CD8-positive, alpha-beta memory T cell (primary cell): ENCODE measurements around the gene SLC30A7. TPM values are rescaled to one million over a fixed set of nuclear protein-coding genes. Genes with fewer than 3 reads are reported as not detected.

Experiments used
- CTCF ChIA-PET: fragments of 350-600 bp; sonication (Branson Sonifier 250); formaldehyde crosslinking; loops from one replicate; lab custom pipeline; 2021; ENCODE audit warnings: antibody characterized with exemption; lab: Charles Lee
- POLR2A ChIA-PET: fragments of 350-600 bp; sonication (Branson Sonifier 250); formaldehyde crosslinking; loops from one replicate; lab custom pipeline; 2021; ENCODE audit warnings: antibody characterized with exemption; lab: Charles Lee
- DNase-seq, 5 donors: peaks; one replicate each; pipeline versions ENCODE4 v3.0.0 to v3.0.0-alpha.2; 2020 to 2022; ENCODE audit warnings: mixed read lengths in 1 of 5
- H3K27ac ChIP-seq: one replicate; pipeline ENCODE4 v1.7.0; 2013; ENCODE audit warnings: low read depth, mild to moderate bottlenecking, low read length, moderate library complexity
- H3K27me3 ChIP-seq: 2 replicates; pipeline ENCODE4 v1.7.0; 2013; ENCODE audit warnings: low read length, mild to moderate bottlenecking; ENCODE audit not compliant: insufficient read depth, poor library complexity, severe bottlenecking
- H3K36me3 ChIP-seq: 2 replicates; pipeline ENCODE4 v1.7.0; 2013; ENCODE audit warnings: mild to moderate bottlenecking, low read length, moderate library complexity; ENCODE audit not compliant: insufficient read depth
- H3K4me1 ChIP-seq: 2 replicates; pipeline ENCODE4 v1.7.0; 2013; ENCODE audit warnings: mild to moderate bottlenecking, low read length, moderate library complexity; ENCODE audit not compliant: insufficient read depth
- H3K4me3 ChIP-seq: 2 replicates; pipeline ENCODE4 v1.7.0; 2013; ENCODE audit warnings: mild to moderate bottlenecking, low read length
- H3K9me3 ChIP-seq: 2 replicates; pipeline ENCODE4 v1.7.0; 2013; ENCODE audit warnings: mild to moderate bottlenecking, low read length
- H3K27ac Mint-ChIP-seq, 8 donors: one replicate each; pipeline ENCODE4 v1.8.0; 2020 to 2021; ENCODE audit warnings: mixed read lengths in 8 of 8, mild to moderate bottlenecking in 6 of 8, inconsistent platforms in 3 of 8, moderate library complexity in 3 of 8
- H3K27me3 Mint-ChIP-seq, 2 donors: one replicate each; pipeline ENCODE4 v1.8.0; 2020 to 2021; ENCODE audit warnings: mixed read lengths in 2 of 2, mild to moderate bottlenecking in 1 of 2, moderate library complexity in 1 of 2
- H3K36me3 Mint-ChIP-seq, 3 donors: one replicate each; pipeline ENCODE4 v1.8.0; 2020 to 2021; ENCODE audit warnings: mixed read lengths in 3 of 3, inconsistent platforms in 1 of 3, mild to moderate bottlenecking in 1 of 3
- H3K4me1 Mint-ChIP-seq, 3 donors: one replicate each; pipeline ENCODE4 v1.8.0; 2020 to 2021; ENCODE audit warnings: mixed read lengths in 3 of 3, inconsistent platforms in 1 of 3, mild to moderate bottlenecking in 1 of 3
- H3K4me3 Mint-ChIP-seq, 7 donors: one replicate each; pipeline ENCODE4 v1.8.0; 2020 to 2021; ENCODE audit warnings: mixed read lengths in 7 of 7, mild to moderate bottlenecking in 6 of 7, moderate library complexity in 4 of 7, inconsistent platforms in 2 of 7
- H3K9me3 Mint-ChIP-seq, 5 donors: one replicate each; pipeline ENCODE4 v1.8.0; 2020 to 2022; ENCODE audit warnings: mixed read lengths in 5 of 5, mild to moderate bottlenecking in 3 of 5, moderate library complexity in 2 of 5, inconsistent platforms in 1 of 5
- polyA plus RNA-seq: library from polyadenylated mRNA; unstranded; fragments of 300-500 nt; fragmentation: Illumina TruSeq; gene quantifications from one replicate; pipeline ENCODE4 v1.2.3, GENCODE V29; 2021
- total RNA-seq, 2 experiments: library from RNA; stranded (reverse); gene quantifications; one replicate each; pipeline ENCODE4 v1.2.3, GENCODE V29; 2021

The SLC30A7 gene
- total and polyA plus RNA-seq, 3 experiments from 2014 or later = 12.7 to 47.4 (median 47.0) TPM

DNA sequence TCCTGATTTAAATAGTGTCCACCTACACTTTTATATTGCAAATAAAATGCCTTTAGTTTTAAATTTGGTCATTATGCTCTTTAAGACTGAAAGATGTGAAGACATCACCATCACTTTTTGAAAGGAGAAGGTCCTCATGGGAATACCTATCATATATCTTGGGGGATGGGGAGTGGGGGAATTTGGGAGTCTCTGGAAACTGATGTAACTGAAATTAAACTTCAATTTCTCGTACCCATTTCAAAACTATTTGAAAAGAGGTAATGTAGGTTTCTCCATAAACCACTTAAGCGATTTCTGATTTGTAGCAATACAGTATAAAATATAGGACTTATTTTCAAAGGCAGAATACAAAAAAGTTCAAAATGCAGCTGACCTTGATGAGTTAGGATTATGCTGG, 2.2 kb upstream of the SLC30A7 start:
- H3K27ac ChIP-seq = peak overlapping the region; percentile 99
- Mint-ChIP-seq H3K9me3 (peaks cover 0 to 17% (median 13%) of the 10 kb centered on the region in 5 donors), H3K27me3 (peaks cover 0 to 3% of the 10 kb centered on the region in 2 donors), H3K27ac (peak overlapping the region in 6 of 8 donors; percentile 7 to 78 (median 26)), H3K4me3 (peak overlapping the region in 6 of 7 donors; percentile 25 to 83 (median 60)), H3K4me1 (peaks cover 32 to 49% (median 39%) of the 10 kb centered on the region in 3 donors), H3K36me3 (peaks cover 0 to 31% (median 7%) of the 10 kb centered on the region in 3 donors)
- no peaks in the 10 kb centered on the region for H3K36me3 ChIP-seq
- ChIA-PET POLR2A (interaction anchor here (1.5 kb wide), 1 partner anchor 416 kb away, joined by 7 read pairs; no protein-coding TSS in a partner anchor), CTCF (interaction anchor here (1.0 to 1.8 kb wide), 3 partner anchors 8 to 25 kb away, joined by 3 to 6 read pairs (median 4); no protein-coding TSS in a partner anchor)
- no peak for DNase-seq
- no peaks in the 10 kb centered on the region for H3K9me3 ChIP-seq
- H3K27me3 ChIP-seq = no peaks in the 10 kb centered on the region
- no peak overlapping the region for H3K4me3 ChIP-seq
- peaks cover 21% of the 10 kb centered on the region for H3K4me1 ChIP-seq

DNA sequence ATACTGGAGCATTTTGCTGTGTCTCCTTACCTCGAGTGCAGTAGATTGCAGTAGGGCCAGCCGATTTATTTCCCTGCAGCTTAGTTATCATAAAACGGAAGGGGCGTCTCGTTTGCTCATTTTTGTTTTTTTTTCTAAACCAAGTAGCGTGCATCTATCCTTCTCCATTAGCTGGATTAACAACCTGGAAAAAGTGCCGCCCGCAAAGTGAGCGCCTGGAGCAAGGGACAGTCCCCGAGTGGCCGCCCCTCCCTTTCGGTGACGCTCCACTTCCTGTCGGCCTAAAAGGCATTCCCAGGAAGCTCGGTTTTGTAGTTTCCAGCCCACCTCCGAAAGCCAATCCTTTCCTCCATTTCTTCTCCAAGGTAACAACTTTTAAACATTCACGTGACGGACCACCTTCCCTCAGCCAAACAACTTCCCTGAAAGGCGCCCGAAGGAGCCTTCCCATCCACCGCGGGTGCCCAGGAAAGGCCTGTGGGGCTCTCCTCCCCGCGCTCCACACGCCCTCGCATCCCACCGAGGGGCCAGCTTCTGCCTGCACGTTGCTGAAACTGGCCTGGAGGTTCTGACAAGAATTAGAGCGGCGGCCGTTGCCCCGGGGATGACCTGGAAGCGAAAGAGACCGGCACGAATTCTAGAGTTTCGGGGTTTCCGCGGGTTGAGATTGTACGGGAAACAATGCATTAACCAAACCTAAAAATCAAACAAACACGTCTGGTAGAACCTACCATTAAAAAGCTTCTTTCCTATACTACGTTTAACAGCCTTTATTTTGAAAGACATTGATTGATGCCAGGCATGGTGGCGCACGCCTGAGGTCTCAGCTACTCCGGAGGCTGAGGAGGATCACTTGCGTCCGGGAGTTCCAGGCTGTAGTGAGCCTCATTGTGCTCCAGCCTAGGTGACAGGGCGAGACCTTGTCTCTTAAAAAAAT, 1.0 kb upstream of the SLC30A7 start, which contains the start of gene EXTL2:
EXTL2 (minus strand) TSS at position 240 of the 937 bp plus-strand sequence. CDS start 6,085 bp downstream, outside the sequence.
- peak within 1 kb of the TSS; percentile 95 to 100 (median 97) for H3K4me3 Mint-ChIP-seq
- DNase-seq = peak; percentile 44 to 76 (median 60)
- POLR2A ChIA-PET = interaction anchor here (0.6 to 1.7 kb wide), 8 partner anchors 33 to 439 kb away, joined by 3 to 7 read pairs (median 4); partner anchors contain the start of gene S1PR1
- H3K9me3 Mint-ChIP-seq = peaks cover 0 to 7% (median 5%) of the 10 kb centered on the region in 5 donors
- Histone ChIP-seq H3K27ac (peak within 1 kb of the TSS; percentile 99), H3K4me3 (peak within 1 kb of the TSS; percentile 93), H3K36me3 (no peaks in the 10 kb centered on the region), H3K27me3 (no peaks in the 10 kb centered on the region), H3K9me3 (no peaks in the 10 kb centered on the region), H3K4me1 (peaks cover 27% of the 10 kb centered on the region)
- H3K36me3 Mint-ChIP-seq = peaks cover 3 to 41% (median 7%) of the 10 kb centered on the region in 3 donors
- peak within 1 kb of the TSS; percentile 98 to 100 (median 100) for H3K27ac Mint-ChIP-seq
- H3K27me3 Mint-ChIP-seq = peaks cover 0 to 3% of the 10 kb centered on the region in 2 donors
- peaks cover 43 to 61% (median 51%) of the 10 kb centered on the region in 3 donors for H3K4me1 Mint-ChIP-seq
- CTCF ChIA-PET = interaction anchor here (1.0 to 2.1 kb wide), 9 partner anchors 10 to 415 kb away, joined by 3 to 6 read pairs (median 4); no protein-coding TSS in a partner anchor

DNA sequence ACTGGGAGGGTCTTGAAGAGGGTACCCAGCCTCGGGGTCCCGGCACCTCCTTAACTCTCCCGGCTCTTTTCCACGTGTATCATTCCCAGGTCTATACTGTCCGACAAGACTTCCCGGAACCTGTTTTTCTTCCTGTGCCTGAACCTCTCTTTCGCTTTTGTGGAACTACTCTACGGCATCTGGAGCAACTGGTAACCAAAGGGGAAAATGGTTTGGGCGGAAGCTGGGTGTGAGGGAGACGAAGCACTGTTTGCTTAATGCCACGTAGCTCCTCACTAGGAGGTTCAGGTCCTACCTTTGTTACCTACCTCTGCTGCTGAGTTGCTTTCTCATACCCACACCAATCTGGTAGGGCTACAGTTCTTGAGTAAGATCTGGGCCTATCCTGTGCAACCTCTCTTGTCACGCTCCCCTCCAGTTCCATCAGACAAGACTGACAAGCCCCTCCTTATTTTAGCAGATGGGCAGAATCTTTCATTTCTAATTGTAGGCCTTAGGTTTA, 642 bp downstream of the SLC30A7 start:
- Histone ChIP-seq H3K4me1 (peaks cover 27% of the 10 kb centered on the region), H3K9me3 (no peaks in the 10 kb centered on the region), H3K27me3 (no peaks in the 10 kb centered on the region), H3K27ac (peak overlapping the region; percentile 99), H3K4me3 (peak overlapping the region; percentile 93), H3K36me3 (no peaks in the 10 kb centered on the region)
- H3K9me3 Mint-ChIP-seq = no peaks in the 10 kb centered on the region
- POLR2A ChIA-PET = interaction anchor here (1.0 to 1.7 kb wide), 3 partner anchors 31 to 413 kb away, joined by 3 to 7 read pairs (median 4); partner anchors contain the start of gene S1PR1
- peaks cover 49 to 72% (median 63%) of the 10 kb centered on the region in 3 donors for H3K4me1 Mint-ChIP-seq
- H3K4me3 Mint-ChIP-seq = peak overlapping the region; percentile 95 to 100 (median 97)
- peak; percentile 31 to 84 (median 76) for DNase-seq
- H3K27ac Mint-ChIP-seq = peak overlapping the region; percentile 98 to 100 (median 100)
- H3K27me3 Mint-ChIP-seq = peaks cover 0 to 3% of the 10 kb centered on the region in 2 donors
- CTCF ChIA-PET = interaction anchor here (0.8 to 1.9 kb wide), 5 partner anchors 25 to 413 kb away, joined by 3 to 5 read pairs (median 4); no protein-coding TSS in a partner anchor
- H3K36me3 Mint-ChIP-seq = peaks cover 6 to 56% (median 9%) of the 10 kb centered on the region in 3 donors

DNA sequence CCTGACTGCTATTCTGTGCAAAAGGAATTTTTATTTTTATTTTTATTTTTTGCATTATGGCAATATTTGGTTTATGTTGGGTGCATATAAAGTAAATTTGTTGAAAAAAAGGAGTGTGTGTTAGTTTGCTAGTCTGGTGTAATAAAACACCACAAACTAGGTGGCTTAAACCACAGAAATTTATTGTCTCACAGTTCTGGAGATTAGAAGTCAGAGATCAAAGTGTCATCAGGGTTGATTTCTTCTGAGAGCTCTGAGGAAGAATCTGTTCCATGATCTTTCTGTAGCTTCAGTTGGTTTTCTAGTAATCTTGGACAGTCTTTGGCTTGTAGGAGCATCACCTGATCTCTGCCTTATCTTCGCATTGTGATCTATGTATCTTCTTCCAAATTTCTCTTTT, 6.5 kb downstream of the SLC30A7 start:
- ChIA-PET CTCF (interaction anchor here (2.4 kb wide), 1 partner anchor 336 kb away, joined by 7 read pairs; no protein-coding TSS in a partner anchor), POLR2A (no interaction called here)
- Mint-ChIP-seq H3K4me3 (no peak overlapping the region), H3K9me3 (no peaks in the 10 kb centered on the region), H3K4me1 (peaks cover 62 to 91% (median 88%) of the 10 kb centered on the region in 3 donors), H3K36me3 (peaks cover 26 to 72% (median 33%) of the 10 kb centered on the region in 3 donors), H3K27me3 (no peaks in the 10 kb centered on the region), H3K27ac (no peak overlapping the region)
- H3K4me1 ChIP-seq = peaks cover 22% of the 10 kb centered on the region
- no peak for DNase-seq
- H3K27ac ChIP-seq = no peak overlapping the region
- peaks cover 8% of the 10 kb centered on the region for H3K36me3 ChIP-seq
- H3K4me3 ChIP-seq = no peak overlapping the region
- H3K9me3 ChIP-seq = no peaks in the 10 kb centered on the region
- no peaks in the 10 kb centered on the region for H3K27me3 ChIP-seq

DNA sequence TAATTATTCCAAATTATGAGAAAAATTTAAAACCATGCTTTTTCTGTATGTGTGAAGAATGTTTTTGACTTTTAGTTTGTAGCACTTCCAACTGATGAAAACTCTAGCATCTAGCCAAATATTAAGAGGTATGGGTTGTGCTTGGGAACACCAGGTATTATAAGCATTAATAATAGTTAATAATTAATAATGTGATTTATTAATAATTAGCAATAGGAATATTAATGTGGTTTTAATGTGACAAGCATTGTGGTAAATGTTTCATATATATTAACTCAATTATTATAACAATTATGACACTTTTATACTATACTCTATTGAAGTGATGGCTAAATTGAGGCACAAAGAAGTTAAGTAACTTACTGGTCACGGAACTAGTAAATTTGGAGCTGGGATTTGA, 7.9 kb downstream of the SLC30A7 start:
- Histone ChIP-seq H3K4me1 (peaks cover 15% of the 10 kb centered on the region), H3K36me3 (peaks cover 18% of the 10 kb centered on the region), H3K9me3 (no peaks in the 10 kb centered on the region), H3K27ac (no peak overlapping the region), H3K4me3 (no peak overlapping the region), H3K27me3 (no peaks in the 10 kb centered on the region)
- peaks cover 58 to 87% (median 84%) of the 10 kb centered on the region in 3 donors for H3K4me1 Mint-ChIP-seq
- H3K27me3 Mint-ChIP-seq = peaks cover 0 to 1% of the 10 kb centered on the region in 2 donors
- H3K36me3 Mint-ChIP-seq = peaks cover 31 to 78% (median 37%) of the 10 kb centered on the region in 3 donors
- POLR2A ChIA-PET = interaction anchor here (0.7 kb wide), 1 partner anchor 503 kb away, joined by 3 read pairs; no protein-coding TSS in a partner anchor
- no peak overlapping the region for H3K27ac Mint-ChIP-seq
- no peak for DNase-seq
- no peak overlapping the region for H3K4me3 Mint-ChIP-seq
- CTCF ChIA-PET = interaction anchor here (1.0 kb wide), 1 partner anchor 335 kb away, joined by 3 read pairs; no protein-coding TSS in a partner anchor
- H3K9me3 Mint-ChIP-seq = no peaks in the 10 kb centered on the region

DNA sequence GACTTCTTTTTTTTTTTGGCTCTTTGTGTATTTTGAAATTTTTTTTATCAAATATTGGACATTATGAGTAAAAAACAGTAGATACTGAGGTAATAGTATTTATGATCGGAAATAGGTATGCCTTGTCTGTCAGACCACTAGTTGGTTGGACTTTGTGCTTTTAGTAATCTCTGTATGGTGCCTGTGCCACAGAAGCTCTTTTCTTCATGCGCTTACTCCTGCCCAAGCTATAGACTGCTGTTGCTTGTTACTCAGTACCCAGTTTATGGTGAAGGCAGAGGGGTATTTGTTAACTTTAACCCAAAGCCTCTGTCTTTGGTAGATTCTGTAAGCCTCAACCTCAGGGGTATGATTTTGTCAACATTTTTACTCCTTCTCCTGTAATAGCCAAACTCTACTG, 8.6 kb downstream of the SLC30A7 start:
- no peaks in the 10 kb centered on the region for H3K9me3 ChIP-seq
- H3K27ac ChIP-seq = no peak overlapping the region
- Mint-ChIP-seq H3K36me3 (peaks cover 32 to 78% (median 37%) of the 10 kb centered on the region in 3 donors), H3K4me3 (no peak overlapping the region), H3K27me3 (peaks cover 0 to 1% of the 10 kb centered on the region in 2 donors), H3K4me1 (peaks cover 52 to 86% (median 79%) of the 10 kb centered on the region in 3 donors), H3K9me3 (no peaks in the 10 kb centered on the region), H3K27ac (peak overlapping the region in 2 of 8 donors; percentile 60 to 70)
- DNase-seq = no peak
- H3K4me3 ChIP-seq = no peak overlapping the region
- H3K27me3 ChIP-seq = no peaks in the 10 kb centered on the region
- peaks cover 25% of the 10 kb centered on the region for H3K36me3 ChIP-seq
- CTCF ChIA-PET = interaction anchor here (1.0 to 1.7 kb wide), 2 partner anchors 13 to 334 kb away, joined by 3 to 4 read pairs; no protein-coding TSS in a partner anchor
- POLR2A ChIA-PET = interaction anchor here (0.7 kb wide), 1 partner anchor 504 kb away, joined by 3 read pairs; no protein-coding TSS in a partner anchor
- peaks cover 13% of the 10 kb centered on the region for H3K4me1 ChIP-seq

DNA sequence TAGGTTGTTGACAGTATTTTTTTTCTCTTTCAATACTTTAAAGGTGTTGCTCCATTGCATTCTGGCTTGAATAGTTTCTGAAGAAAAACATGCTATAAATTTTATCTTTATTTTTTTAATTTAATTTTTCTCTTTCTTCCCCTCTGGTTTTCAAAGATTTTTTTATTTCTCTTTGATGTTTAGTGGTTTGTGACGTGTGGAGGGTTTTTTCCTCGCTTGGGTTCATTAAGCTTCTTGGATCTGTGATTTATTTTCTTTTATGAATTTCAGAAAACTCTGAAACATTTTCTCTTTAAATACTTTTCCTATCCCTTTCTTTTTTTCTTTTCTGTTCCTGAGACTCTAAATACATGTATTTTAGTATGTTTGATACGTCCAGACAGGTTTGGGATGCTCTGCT, 9.3 kb downstream of the SLC30A7 start:
- H3K27ac ChIP-seq = no peak overlapping the region
- peak overlapping the region in 3 of 8 donors; percentile 23 to 66 (median 48) for H3K27ac Mint-ChIP-seq
- POLR2A ChIA-PET = no interaction called here
- no peak overlapping the region for H3K4me3 ChIP-seq
- CTCF ChIA-PET = interaction anchor here (1.7 kb wide), 1 partner anchor 12 kb away, joined by 4 read pairs; no protein-coding TSS in a partner anchor
- peaks cover 29 to 78% (median 37%) of the 10 kb centered on the region in 3 donors for H3K36me3 Mint-ChIP-seq
- peak in 1 of 5 donors; percentile 44 for DNase-seq
- H3K27me3 Mint-ChIP-seq = peaks cover 0 to 1% of the 10 kb centered on the region in 2 donors
- peaks cover 9% of the 10 kb centered on the region for H3K4me1 ChIP-seq
- H3K9me3 ChIP-seq = no peaks in the 10 kb centered on the region
- no peaks in the 10 kb centered on the region for H3K27me3 ChIP-seq
- H3K36me3 ChIP-seq = peaks cover 25% of the 10 kb centered on the region
- peaks cover 47 to 81% (median 74%) of the 10 kb centered on the region in 3 donors for H3K4me1 Mint-ChIP-seq
- H3K9me3 Mint-ChIP-seq = no peaks in the 10 kb centered on the region
- H3K4me3 Mint-ChIP-seq = no peak overlapping the region
